Panc1 (cell line): Measurements from ENCODE around the gene SLC12A7. TPM values are rescaled to one million over a fixed set of nuclear protein-coding genes. Genes with fewer than 3 reads are reported as not detected.

Experiments used
- ATAC-seq: fragments of 200-7000 bp; cut with Tn5 transposase; 2 replicates; pipeline ENCODE4 v1.9.1; 2020; ENCODE audit warnings: mild to moderate bottlenecking, moderate library complexity
- BruUV-seq: library from RNA; stranded (reverse); fragments of 400-500 nt; replicated peaks from 2 replicates; lab custom pipeline; 2021; lab: Mats Ljungman, UMichigan
- CTCF ChIA-PET: fragments of 300-600 bp; sonication (Branson Sonifier 250); formaldehyde crosslinking; loops from one replicate; lab custom pipeline; 2022; ENCODE audit warnings: antibody characterized with exemption; lab: Charles Lee
- POLR2A ChIA-PET: fragments of 300-600 bp; sonication (Branson Sonifier 250); formaldehyde crosslinking; loops from one replicate; lab custom pipeline; 2022; ENCODE audit warnings: antibody characterized with exemption; lab: Charles Lee
- DNase-seq: peaks from one replicate; pipeline ENCODE4 v3.0.0-alpha.2; 2010; ENCODE audit warnings: low read depth, low spot score
- H3K27ac ChIP-seq: 2 replicates; pipeline ENCODE4 v1.5.1; 2011; ENCODE audit warnings: mild to moderate bottlenecking, low read length, inconsistent platforms
- H3K27me3 ChIP-seq: fragments of 200-500 bp; sonication (Bioruptor generic); 2 replicates; pipeline ENCODE4 v1.6.0; 2014; ENCODE audit warnings: low read length, inconsistent platforms; ENCODE audit not compliant: control insufficient read depth, insufficient read depth
- H3K36me3 ChIP-seq: fragments of 200-500 bp; sonication (Bioruptor generic); 2 replicates; pipeline ENCODE4 v1.5.1; 2014; ENCODE audit warnings: inconsistent platforms, mild to moderate bottlenecking, low read length, moderate library complexity; ENCODE audit not compliant: control insufficient read depth, insufficient read depth
- H3K4me1 ChIP-seq: 2 replicates; pipeline ENCODE4 v1.5.1; 2011; ENCODE audit warnings: inconsistent platforms, mild to moderate bottlenecking, low read length, moderate library complexity; ENCODE audit not compliant: control insufficient read depth, insufficient read depth
- H3K4me3 ChIP-seq, 2 experiments: 2 replicates each; pipeline ENCODE4 v1.5.1; 2011 to 2012; ENCODE audit warnings: low read depth in 2 of 2, low read length in 2 of 2, mild to moderate bottlenecking in 2 of 2, inconsistent platforms in 1 of 2, moderate library complexity in 1 of 2
- H3K9me3 ChIP-seq: fragments of 200-500 bp; sonication (Bioruptor generic); 2 replicates; pipeline ENCODE4 v1.5.1; 2014; ENCODE audit warnings: low read depth, mild to moderate bottlenecking, inconsistent platforms, low read length, moderate library complexity; ENCODE audit not compliant: control insufficient read depth, insufficient read depth
- POLR2AphosphoS5 ChIP-seq: IDR thresholded peaks from 2 replicates; pipeline ENCODE4 v1.6.1; 2012; ENCODE audit warnings: mild to moderate bottlenecking, low read depth, low read length, moderate library complexity
- SIN3A ChIP-seq: IDR thresholded peaks from 2 replicates; pipeline ENCODE4 v1.6.1; 2012; ENCODE audit warnings: low read depth, mild to moderate bottlenecking, low read length, moderate library complexity, borderline replicate concordance; ENCODE audit not compliant: insufficient read depth
- TCF7L2 ChIP-seq: IDR thresholded peaks from 2 replicates; pipeline ENCODE4 v1.6.1; 2011; ENCODE audit warnings: mild to moderate bottlenecking, low read depth, low read length, inconsistent platforms
- in situ Hi-C: cut with HindIII; loops from 2 replicates; pipeline ENCODE4 v1.10.0; 2016; ENCODE audit warnings: low sequenced_read_pairs, low pct_unique_long_range_greater_than_20kb
- intact Hi-C: fragments of 100-400 bp; cut with micrococcal nuclease; formaldehyde crosslinking; loops from one replicate; pipeline ENCODE4 v1.10.0; 2022; ENCODE audit not compliant: unreplicated experiment
- total RNA-seq: library from RNA; stranded (reverse); gene quantifications from one replicate; pipeline ENCODE4 v1.2.1, GENCODE V29; 2021; ENCODE audit not compliant: unreplicated experiment
- TF ChIP-seq, protein P1 (sequence below), 2 experiments: IDR thresholded peaks; 2 replicates each; pipeline ENCODE4 v1.6.1; 2011 to 2012; ENCODE audit warnings: low read depth in 2 of 2, control low read depth in 1 of 2, low read length in 1 of 2, mild to moderate bottlenecking in 1 of 2, moderate library complexity in 1 of 2; ENCODE audit not compliant: insufficient read depth in 1 of 2
- TF ChIP-seq, protein P2 (sequence below): fragments of 450-650 bp; IDR thresholded peaks from 2 replicates; pipeline ENCODE4 v1.5.1; 2017; ENCODE audit warnings: mild to moderate bottlenecking

SLC12A7 gene
- total RNA-seq, 1 experiment from 2014 or later, result 297 TPM

DNA sequence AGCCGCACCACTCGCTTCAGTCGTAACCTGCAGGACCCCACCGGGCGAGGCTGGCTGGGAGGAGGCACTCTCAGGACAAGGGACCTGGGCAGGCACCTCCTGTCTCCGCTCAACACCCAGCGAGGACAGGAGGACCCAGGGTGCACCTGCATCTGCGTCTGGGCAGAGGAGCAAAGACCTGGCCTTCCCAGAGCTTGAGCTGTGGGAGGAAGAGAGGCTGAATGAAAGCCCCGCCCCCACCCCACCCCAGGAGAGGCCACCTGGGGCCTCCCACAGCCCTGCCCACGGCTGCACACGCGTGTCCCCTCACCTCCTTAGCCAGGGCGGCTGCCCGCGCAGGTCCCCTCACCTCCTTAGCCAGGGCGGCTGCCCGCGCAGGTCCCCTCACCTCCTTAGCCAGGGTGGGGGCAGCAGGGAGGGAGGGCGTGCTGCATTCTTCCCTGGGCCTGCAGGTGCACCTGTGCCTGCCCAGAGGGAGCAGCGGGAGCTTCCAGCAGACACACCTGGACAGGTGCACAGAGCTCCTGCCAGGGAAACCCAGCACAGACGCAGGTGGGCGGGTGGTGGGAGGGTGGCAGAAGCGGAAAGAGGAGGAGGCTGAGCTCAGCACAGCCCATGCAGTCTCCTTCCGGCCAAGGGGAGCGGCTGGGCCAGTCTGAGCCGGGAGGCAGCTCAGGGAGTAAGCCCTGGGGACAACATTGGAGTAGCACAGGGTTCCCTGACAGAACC, 18.5 kb upstream of the SLC12A7 start:
- ChIA-PET POLR2A (interaction anchor here (0.7 kb wide), 1 partner anchor 13 kb away, joined by 3 read pairs; no protein-coding TSS in a partner anchor), CTCF (interaction anchor here (0.6 kb wide), 1 partner anchor 38 kb away, joined by 3 read pairs; no protein-coding TSS in a partner anchor)
- Histone ChIP-seq H3K4me3 (no peak overlapping the region), H3K36me3 (no peaks in the 10 kb centered on the region), H3K27me3 (no peaks in the 10 kb centered on the region), H3K27ac (peak overlapping the region; percentile 75), H3K9me3 (no peaks in the 10 kb centered on the region), H3K4me1 (peaks cover 52% of the 10 kb centered on the region)
- TF ChIP-seq, protein P1, sequence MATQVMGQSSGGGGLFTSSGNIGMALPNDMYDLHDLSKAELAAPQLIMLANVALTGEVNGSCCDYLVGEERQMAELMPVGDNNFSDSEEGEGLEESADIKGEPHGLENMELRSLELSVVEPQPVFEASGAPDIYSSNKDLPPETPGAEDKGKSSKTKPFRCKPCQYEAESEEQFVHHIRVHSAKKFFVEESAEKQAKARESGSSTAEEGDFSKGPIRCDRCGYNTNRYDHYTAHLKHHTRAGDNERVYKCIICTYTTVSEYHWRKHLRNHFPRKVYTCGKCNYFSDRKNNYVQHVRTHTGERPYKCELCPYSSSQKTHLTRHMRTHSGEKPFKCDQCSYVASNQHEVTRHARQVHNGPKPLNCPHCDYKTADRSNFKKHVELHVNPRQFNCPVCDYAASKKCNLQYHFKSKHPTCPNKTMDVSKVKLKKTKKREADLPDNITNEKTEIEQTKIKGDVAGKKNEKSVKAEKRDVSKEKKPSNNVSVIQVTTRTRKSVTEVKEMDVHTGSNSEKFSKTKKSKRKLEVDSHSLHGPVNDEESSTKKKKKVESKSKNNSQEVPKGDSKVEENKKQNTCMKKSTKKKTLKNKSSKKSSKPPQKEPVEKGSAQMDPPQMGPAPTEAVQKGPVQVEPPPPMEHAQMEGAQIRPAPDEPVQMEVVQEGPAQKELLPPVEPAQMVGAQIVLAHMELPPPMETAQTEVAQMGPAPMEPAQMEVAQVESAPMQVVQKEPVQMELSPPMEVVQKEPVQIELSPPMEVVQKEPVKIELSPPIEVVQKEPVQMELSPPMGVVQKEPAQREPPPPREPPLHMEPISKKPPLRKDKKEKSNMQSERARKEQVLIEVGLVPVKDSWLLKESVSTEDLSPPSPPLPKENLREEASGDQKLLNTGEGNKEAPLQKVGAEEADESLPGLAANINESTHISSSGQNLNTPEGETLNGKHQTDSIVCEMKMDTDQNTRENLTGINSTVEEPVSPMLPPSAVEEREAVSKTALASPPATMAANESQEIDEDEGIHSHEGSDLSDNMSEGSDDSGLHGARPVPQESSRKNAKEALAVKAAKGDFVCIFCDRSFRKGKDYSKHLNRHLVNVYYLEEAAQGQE (IDR thresholded peaks at IDR 0.05; ENCODE audit: insufficient read depth in 1 of 2, low read depth in 2 of 2, low read length in 1 of 2), result no peak
- TF ChIP-seq TCF7L2 (no peak), SIN3A (no peak), POLR2AphosphoS5 (no peak)
- TF ChIP-seq, protein P2, sequence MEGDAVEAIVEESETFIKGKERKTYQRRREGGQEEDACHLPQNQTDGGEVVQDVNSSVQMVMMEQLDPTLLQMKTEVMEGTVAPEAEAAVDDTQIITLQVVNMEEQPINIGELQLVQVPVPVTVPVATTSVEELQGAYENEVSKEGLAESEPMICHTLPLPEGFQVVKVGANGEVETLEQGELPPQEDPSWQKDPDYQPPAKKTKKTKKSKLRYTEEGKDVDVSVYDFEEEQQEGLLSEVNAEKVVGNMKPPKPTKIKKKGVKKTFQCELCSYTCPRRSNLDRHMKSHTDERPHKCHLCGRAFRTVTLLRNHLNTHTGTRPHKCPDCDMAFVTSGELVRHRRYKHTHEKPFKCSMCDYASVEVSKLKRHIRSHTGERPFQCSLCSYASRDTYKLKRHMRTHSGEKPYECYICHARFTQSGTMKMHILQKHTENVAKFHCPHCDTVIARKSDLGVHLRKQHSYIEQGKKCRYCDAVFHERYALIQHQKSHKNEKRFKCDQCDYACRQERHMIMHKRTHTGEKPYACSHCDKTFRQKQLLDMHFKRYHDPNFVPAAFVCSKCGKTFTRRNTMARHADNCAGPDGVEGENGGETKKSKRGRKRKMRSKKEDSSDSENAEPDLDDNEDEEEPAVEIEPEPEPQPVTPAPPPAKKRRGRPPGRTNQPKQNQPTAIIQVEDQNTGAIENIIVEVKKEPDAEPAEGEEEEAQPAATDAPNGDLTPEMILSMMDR, result no peak
- intact Hi-C loops, result no loop called here
- in situ Hi-C loops, result no loop called here
- no TSS peak for BruUV-seq
- DNase-seq (no peak), ATAC-seq (peak; percentile 57)

DNA sequence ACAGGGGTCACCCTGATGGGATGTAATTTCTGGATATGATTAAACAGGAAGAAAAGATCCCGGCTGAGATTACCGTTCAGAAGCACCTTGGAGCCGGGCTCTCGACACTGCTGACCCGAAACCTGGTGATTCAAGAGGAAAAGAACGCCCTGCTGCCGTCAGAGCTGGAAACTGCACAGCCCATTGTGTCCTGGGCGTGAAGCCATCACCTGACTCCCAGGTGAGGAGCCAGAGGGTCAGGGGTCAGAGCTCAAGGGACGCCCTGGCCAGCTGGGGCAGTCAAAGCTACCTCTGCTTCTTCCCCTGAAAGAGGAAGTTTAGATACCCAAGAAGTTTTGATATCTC, 17.8 kb upstream of the SLC12A7 start:
- ChIA-PET CTCF (interaction anchor here (0.6 kb wide), 1 partner anchor 39 kb away, joined by 3 read pairs; no protein-coding TSS in a partner anchor), POLR2A (no interaction called here)
- no peak for TF ChIP-seq POLR2AphosphoS5
- no peak for TF ChIP-seq TCF7L2
- TF ChIP-seq SIN3A, result no peak
- TF ChIP-seq, protein P2, result no peak
- TF ChIP-seq, protein P1 (IDR thresholded peaks at IDR 0.05; ENCODE audit: insufficient read depth in 1 of 2, low read depth in 2 of 2, low read length in 1 of 2), result no peak
- H3K27me3 ChIP-seq, result no peaks in the 10 kb centered on the region
- no peak overlapping the region for H3K4me3 ChIP-seq
- intact Hi-C loops, result no loop called here
- in situ Hi-C loops, result no loop called here
- BruUV-seq, result no TSS peak
- peaks cover 52% of the 10 kb centered on the region for H3K4me1 ChIP-seq
- H3K36me3 ChIP-seq, result no peaks in the 10 kb centered on the region
- no peak for DNase-seq
- ATAC-seq, result no peak
- H3K27ac ChIP-seq, result peak overlapping the region; percentile 75
- H3K9me3 ChIP-seq, result no peaks in the 10 kb centered on the region
